Stimulated activated CD4-positive, alpha-beta T cell treated with anti-CD3 and anti-CD28 coated beads, Interleukin-4, amount 100 ng/mL, for 24 hours (primary cell): ENCODE results near the gene HOXA5.

ENCODE experiments used
- DNase-seq: peaks from one replicate; pipeline ENCODE4 v3.0.0-alpha.2; 2020

The HOXA5 gene

GRCh38 chr7:27158436-27159265 is 15.2 kb upstream of the HOXA5 start:
- DNase-seq: no peak

DNA sequence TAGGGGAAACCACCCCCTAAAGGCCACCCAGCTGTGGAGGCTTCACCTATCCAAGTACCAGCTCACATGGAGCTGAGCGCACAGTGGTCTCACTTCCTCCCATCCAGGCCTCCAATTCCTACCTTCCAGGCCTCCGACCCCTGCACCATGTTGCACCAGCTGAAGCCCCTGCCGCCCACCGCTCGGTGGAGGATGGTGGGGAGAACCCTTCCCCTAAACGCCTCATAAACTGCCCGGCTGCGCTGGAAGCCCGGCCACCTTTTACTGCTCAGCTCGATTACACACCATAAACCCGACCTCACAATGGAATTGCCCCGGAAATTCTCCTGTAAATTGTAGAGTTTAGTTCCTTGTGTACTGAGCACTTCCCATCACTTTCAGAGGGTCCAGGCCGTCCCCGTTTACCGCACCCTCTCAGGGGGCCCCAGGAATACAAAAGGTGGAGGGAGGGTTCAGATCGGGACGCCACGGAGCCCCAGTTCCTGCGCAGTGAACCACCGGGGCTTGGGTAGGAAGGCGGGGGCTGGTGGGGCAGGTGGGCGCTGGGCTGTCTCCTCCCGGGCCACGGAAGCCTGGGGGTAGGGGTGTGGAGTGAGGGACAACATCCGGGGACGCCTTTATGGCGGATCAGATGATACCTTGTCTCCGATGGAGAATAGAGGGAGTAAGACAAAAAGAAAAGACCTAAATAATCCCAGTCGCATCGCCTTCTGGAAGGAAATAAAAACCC is 14.4 kb upstream of the HOXA5 start:
- no peak for DNase-seq

DNA sequence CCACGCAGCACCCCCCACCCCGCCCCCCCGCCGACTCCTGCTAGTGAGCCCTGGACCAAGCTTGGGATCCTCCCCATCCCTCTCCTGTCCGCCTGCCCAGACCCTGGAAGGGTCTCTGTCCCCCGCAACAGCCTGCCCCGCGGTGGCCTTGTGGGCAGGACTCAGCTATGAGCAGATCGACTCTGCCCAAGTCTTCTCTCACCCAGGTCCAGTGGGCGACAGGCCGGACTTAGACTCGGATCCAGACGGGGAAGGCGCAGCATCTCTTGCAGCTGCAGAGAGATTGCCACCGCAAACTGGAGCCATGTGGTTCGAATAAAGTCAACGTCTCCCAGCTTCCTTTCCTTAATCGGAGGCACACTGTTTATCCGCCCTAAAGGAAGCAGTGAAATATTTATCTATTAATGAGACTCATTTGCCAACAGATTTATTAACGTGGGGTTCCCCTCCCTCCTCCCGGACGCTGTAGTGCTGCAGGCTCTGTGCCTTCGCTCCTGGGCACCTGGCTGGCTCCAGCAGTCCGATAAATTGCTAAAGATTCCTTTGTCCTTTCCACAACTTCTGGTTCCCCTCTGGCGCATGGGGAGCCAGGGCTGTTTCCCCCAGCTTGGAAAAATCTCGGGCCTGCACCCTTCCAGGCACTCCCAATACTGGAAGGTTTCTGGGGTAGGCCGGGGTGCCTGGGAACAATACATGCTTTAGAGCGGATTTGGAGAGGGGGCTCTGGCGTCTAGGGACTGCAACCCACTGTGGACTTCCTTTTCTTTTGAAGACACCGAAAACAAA is 13.6 kb upstream of the HOXA5 start:
- no peak for DNase-seq

DNA sequence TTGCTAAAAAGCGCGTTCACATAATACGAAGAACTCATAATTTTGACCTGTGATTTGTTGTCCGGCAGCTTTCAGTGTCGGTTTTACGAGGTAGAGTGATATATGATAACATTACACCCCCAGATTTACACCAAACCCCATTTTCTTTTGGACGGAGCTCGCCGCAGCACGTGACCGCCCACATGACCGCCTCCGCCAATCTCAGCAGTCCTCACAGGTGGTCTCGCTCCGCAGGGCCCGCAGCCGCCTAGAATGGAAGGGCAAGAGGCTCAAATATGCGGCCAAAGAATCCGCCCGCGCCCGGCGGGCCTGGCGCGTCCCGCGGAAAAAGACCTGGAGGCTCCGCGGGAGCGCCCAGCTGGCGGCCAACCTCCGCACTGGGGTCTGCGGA is 13.0 kb upstream of the HOXA5 start, which contains the start of gene HOXA7:
Gene HOXA7, minus strand, starts transcription at position 168 of the 391 bp plus-strand sequence. Its CDS starts 130 bp downstream, at position 38.
- no peak for DNase-seq

- DNase-seq: no peak
These were observed 12.5 kb upstream of the HOXA5 start for GRCh38 chr7:27155816-27156507.

DNA sequence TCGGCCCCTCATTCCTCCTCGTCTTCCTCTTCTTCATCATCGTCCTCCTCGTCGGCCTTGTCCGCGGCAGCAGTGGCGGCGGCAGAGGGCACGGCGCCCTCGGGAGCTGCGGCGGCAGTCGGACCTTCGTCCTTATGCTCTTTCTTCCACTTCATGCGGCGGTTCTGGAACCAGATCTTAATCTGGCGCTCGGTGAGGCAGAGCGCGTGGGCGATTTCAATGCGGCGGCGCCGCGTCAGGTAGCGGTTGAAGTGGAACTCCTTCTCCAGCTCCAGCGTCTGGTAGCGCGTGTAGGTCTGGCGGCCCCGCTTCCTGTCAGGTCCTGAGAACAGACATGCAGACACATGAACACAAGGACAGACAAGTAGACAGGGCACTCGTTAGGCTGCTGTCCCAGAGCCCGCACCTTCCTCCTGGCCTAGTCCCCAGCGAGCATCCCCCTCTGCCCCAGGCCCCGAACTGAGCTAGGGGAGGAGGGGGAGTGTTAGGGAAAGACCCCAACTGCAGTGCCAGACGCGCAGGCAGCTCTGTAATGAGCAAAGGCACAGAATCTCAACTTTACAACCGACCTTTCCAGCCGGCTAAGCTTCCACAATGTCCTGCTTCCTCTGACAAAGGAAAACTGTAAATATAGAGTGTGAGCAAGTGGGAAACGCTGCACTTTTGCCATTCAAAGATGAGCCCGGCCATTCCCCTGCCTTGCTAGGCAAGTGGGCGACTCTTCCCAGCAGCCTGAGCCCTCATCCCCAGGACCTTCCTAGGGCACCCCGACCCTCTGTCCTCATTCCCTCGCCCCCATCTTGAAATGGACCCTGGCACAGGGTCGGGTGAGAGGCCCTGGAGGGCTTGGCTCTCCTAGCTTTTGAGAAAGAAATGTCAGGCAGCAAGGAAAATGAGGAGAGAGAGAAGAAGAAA is 11.7 kb upstream of the HOXA5 start:
- DNase-seq: peak; percentile 51

- no peak for DNase-seq
These were observed 10.9 kb upstream of the HOXA5 start for GRCh38 chr7:27154369-27154768.

GRCh38 chr7:27153526-27153925 is 10.0 kb upstream of the HOXA5 start:
- no peak for DNase-seq

DNA sequence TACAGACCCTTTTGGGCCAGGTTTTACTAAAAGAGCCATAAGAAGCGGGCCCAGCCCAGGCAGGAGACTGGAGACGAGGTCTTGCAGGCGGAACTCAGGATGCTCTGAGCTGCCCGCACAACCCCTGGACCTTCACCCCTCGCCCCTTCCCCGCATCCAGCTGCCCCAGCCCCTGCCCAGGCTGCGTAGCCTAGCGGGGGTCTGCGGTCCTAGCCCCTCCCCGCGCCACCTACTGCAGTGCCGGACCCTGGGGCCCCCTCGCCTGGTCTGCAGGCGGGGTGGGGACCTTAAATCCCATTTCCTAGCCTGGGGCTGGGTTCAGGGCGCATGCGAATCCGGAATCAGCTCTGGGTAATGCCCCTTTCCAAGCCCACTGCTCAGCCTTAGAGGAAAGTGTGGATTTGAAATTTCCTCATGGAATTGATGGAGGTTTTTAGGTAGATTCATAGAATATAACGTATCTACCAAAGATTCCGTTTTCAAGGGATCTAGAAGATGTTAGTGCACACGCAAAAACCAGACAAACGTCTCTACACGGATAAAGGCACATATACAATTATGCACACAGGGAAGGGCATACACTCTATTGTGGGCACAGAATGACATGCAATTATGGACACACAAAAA is 9.4 kb upstream of the HOXA5 start:
- DNase-seq: no peak

DNA sequence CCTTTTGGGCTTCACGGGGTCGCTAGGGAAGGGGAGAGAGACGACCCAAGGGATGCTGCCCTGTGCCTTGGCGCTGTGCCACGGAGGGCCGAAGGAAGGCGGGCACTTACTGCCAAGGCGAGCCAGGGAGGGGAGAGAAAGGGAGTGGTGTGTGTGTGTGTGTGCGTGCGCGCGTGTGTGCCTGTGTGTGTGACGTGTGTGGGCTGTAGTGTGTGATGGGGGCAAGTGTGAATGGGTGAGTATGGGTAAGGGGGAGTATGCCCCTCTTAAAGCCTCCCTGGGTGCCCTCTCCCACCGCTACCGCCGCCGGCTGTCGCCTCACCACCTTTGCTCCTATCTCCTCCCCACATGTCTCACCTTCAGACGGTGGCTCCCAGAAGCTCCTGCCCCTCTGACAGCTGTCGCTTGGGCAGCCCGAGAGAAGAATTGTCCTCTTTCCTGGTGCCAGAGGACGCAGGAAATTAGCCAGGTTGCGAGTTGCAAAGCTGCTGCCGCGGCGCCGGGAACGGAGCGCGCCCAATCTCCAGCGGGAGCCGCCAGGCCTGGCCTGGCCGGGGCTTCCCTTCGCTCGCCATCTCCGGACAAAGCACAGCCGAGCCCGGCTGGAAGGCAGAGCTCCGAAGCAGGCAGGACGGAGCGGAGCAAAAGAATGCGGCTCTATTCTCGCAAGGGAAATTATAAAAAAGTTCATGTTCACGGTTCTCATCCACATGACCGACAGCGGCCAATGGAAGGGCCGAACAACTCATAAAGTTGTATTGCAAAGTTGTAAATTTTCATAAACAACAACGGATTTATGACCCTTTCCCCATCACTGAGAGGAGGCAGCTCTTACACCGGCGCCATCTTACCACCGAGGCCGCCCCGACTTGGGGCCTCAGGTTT is 8.7 kb upstream of the HOXA5 start, which contains the start of gene HOXA3:
Gene HOXA3, minus strand, starts transcription at position 653 of the 885 bp plus-strand sequence. CDS start 41,943 bp downstream, outside the sequence.
- no peak for DNase-seq

- no peak for DNase-seq
These were observed 8.0 kb upstream of the HOXA5 start for GRCh38 chr7:27151341-27151930.

- DNase-seq: peak; percentile 62
These were observed 7.3 kb upstream of the HOXA5 start for GRCh38 chr7:27150568-27151340.

DNA sequence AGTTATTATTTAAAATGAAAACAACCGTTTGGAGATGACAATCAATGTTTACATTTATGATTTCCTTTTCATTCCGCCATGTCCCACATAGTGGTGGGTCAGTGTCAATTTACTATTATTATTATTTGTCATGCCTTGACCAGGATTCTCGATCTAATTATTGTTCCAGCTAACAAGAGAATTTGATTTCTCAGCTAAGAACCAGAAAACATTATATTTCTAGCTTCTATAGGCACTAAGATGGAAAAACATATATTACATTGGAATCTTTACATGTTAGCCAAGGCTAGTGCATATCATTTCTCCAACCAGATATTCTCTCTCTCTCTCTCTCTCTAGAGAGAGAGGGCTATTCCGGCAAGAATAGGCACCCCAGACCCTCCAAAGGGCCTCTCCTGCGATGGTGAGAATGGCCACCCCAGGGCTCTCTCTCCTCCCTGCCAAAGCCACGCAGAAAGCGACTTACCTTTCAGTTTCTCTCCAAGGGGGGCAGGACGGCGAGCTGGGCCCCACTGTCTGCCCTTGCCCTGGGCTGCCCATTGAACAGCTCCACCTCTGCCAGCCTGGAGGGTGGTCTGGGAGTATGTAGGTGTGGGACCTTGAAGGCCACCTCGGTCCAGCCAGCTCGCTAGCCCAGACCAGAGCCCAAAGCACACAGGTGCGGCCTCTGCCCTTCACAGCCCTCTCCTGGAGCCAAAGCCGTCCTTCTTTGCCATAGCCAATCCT is 6.5 kb upstream of the HOXA5 start:
- no peak for DNase-seq

DNA sequence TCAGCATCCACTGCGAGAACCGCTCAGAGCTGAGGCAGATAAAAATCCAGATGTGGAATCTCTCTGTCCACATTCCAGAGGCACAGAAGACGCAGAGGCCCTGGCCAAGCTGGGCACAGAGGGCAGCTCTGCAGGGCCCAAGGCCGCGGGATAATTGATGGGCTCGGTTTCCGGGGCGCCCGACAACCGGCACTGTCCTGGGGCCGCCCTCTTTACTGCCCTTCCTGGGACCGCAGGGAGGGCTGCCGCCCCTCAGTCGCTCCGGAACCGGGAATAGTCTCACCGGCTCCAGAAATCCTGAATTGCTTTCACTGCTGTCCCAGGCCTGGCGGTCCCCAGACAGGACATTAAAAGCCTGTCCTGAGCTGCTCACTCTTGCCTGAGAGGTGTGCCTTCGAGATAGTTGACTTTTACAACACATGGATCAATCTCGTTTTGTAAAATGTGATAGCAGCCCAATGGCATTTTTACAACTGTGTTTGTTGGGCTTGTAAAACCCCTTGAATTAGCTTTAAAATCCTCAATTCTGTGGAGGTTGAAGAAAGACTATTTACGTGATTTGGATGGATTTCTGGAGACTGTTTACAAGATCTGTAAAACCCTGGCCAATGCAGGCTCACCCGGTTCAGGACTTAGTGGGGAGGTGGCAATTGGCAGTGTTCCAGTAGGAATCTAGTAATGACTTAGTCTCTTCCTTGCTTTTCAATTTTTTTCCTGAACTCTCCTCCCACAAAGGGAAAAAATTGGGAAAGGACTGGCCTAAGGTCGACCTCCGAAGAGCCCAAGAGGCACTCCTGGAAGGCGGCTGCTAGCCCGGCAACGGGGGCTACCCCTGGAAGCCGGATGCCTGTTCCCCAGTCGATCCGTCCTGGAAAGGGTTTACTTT is 5.5 kb upstream of the HOXA5 start:
- no peak for DNase-seq

GRCh38 chr7:27148031-27148755 is 4.7 kb upstream of the HOXA5 start:
- DNase-seq: no peak
